Chondrocyte (in vitro differentiated cells): Measurements from ENCODE around the gene CD34. TPM values are rescaled to one million over a fixed set of nuclear protein-coding genes. Genes with fewer than 3 reads are reported as not detected.

Experiments
- DNase-seq: peaks from one replicate; pipeline ENCODE4 v3.0.0; 2021; ENCODE audit warnings: mixed read lengths, low spot score
- H3K27ac Mint-ChIP-seq: one replicate; pipeline ENCODE4 v1.8.0; 2021; ENCODE audit warnings: mild to moderate bottlenecking, moderate library complexity, mixed read lengths; ENCODE audit not compliant: unreplicated experiment
- H3K27me3 Mint-ChIP-seq: 2 replicates; pipeline ENCODE4 v1.8.0; 2021; ENCODE audit warnings: low read depth, mixed read lengths
- H3K36me3 Mint-ChIP-seq: 2 replicates; pipeline ENCODE4 v1.8.0; 2021; ENCODE audit warnings: low read depth, mixed read lengths
- H3K4me1 Mint-ChIP-seq: 2 replicates; pipeline ENCODE4 v1.8.0; 2021; ENCODE audit warnings: low read depth, mild to moderate bottlenecking, mixed read lengths
- H3K4me3 Mint-ChIP-seq: one replicate; pipeline ENCODE4 v1.8.0; 2021; ENCODE audit warnings: mild to moderate bottlenecking, moderate library complexity, mixed read lengths; ENCODE audit not compliant: unreplicated experiment
- H3K9me3 Mint-ChIP-seq: 2 replicates; pipeline ENCODE4 v1.8.0; 2021; ENCODE audit warnings: low read depth, mixed read lengths
- total RNA-seq: library from RNA; stranded (reverse); gene quantifications from 3 replicates; pipeline ENCODE4 v1.2.1, GENCODE V29; 2021
- TF ChIP-seq, protein P1 (sequence below): fragments of 200-600 bp; sonication (generic); IDR thresholded peaks from 2 replicates; pipeline ENCODE4 v1.5.0; 2021; ENCODE audit warnings: antibody characterized with exemption, mild to moderate bottlenecking, moderate library complexity

Gene CD34
- total RNA-seq, 1 donor from 2014 or later = 0.12 TPM

- H3K27me3 Mint-ChIP-seq = no peaks in the 10 kb centered on the region
- peaks cover 3% of the 10 kb centered on the region for H3K36me3 Mint-ChIP-seq
- no peaks in the 10 kb centered on the region for H3K9me3 Mint-ChIP-seq
- DNase-seq = no peak
- no peak overlapping the region for H3K27ac Mint-ChIP-seq
- H3K4me3 Mint-ChIP-seq = no peak overlapping the region
- TF ChIP-seq, protein P1, sequence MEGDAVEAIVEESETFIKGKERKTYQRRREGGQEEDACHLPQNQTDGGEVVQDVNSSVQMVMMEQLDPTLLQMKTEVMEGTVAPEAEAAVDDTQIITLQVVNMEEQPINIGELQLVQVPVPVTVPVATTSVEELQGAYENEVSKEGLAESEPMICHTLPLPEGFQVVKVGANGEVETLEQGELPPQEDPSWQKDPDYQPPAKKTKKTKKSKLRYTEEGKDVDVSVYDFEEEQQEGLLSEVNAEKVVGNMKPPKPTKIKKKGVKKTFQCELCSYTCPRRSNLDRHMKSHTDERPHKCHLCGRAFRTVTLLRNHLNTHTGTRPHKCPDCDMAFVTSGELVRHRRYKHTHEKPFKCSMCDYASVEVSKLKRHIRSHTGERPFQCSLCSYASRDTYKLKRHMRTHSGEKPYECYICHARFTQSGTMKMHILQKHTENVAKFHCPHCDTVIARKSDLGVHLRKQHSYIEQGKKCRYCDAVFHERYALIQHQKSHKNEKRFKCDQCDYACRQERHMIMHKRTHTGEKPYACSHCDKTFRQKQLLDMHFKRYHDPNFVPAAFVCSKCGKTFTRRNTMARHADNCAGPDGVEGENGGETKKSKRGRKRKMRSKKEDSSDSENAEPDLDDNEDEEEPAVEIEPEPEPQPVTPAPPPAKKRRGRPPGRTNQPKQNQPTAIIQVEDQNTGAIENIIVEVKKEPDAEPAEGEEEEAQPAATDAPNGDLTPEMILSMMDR = no peak
- H3K4me1 Mint-ChIP-seq = peaks cover 15% of the 10 kb centered on the region
Observed at GRCh38 chr1:207850621-207851407, 60.1 kb downstream of the CD34 start.

DNA sequence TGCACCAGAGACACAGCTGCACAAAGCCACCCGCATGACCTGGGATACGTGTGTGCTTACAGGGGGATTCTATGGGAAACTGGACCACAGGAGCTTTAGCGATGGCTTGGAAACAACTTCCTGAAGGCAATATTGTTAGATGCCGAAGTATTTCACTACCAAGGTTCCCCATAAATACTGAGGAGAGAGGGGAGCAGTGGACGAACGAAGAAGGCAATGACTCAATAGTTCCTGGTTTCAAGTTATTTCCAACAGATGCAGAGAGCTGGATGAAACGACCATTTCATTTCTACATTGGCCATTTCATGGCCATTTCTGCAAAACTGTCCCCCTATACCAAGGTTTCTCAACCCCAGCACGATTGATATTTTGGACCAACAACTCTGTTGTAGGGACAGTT lies 61.3 kb downstream of the CD34 start:
- DNase-seq = no peak
- Mint-ChIP-seq H3K4me1 (peaks cover 15% of the 10 kb centered on the region), H3K4me3 (no peak overlapping the region), H3K27me3 (no peaks in the 10 kb centered on the region), H3K27ac (no peak overlapping the region), H3K9me3 (no peaks in the 10 kb centered on the region), H3K36me3 (peaks cover 3% of the 10 kb centered on the region)
- TF ChIP-seq, protein P1 = no peak

DNA sequence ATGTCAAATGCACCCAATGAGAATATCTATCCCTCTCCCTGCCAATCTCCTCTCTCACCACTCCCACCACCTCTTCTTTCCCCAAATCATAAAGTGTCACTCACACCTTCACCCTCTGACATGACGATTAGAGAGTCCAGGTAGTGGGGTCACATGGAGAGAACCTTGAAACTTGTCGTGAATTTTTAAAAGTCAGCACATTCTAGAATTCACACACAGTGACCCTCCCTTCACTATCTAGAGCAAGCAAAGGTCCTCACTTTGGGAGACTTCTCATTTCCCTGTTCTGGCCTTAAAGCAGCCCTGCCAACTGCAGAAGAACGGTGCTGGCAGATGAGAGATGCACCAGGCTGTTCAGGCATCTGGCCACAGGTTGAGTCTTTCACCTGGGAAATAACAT lies 61.9 kb downstream of the CD34 start:
- no peaks in the 10 kb centered on the region for H3K9me3 Mint-ChIP-seq
- DNase-seq = no peak
- TF ChIP-seq, protein P1 = no peak
- no peak overlapping the region for H3K4me3 Mint-ChIP-seq
- H3K27me3 Mint-ChIP-seq = no peaks in the 10 kb centered on the region
- peaks cover 15% of the 10 kb centered on the region for H3K4me1 Mint-ChIP-seq
- no peak overlapping the region for H3K27ac Mint-ChIP-seq
- H3K36me3 Mint-ChIP-seq = peaks cover 3% of the 10 kb centered on the region

DNA sequence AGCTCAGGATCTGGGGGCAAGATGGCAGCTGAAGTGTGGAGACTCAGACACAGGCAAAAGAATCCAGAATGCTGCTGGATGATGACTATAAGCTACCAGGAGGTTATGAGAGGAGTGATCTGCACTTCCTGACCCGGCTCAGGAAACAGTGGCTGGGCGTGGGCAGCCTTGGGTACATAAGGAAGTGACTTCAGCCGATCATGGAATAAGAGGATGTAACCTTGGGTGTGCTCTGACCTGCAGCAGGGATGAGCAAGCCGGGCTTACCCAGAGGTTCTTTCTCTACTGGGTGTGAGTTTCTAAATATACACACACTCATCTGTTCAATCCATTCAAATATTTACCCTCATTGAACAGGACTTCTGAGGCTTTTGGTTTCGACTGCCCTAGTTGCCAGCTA lies 62.7 kb downstream of the CD34 start:
- H3K27me3 Mint-ChIP-seq = no peaks in the 10 kb centered on the region
- peak overlapping the region; percentile 74 for H3K27ac Mint-ChIP-seq
- H3K4me3 Mint-ChIP-seq = no peak overlapping the region
- H3K4me1 Mint-ChIP-seq = peaks cover 15% of the 10 kb centered on the region
- H3K36me3 Mint-ChIP-seq = peaks cover 3% of the 10 kb centered on the region
- H3K9me3 Mint-ChIP-seq = no peaks in the 10 kb centered on the region
- TF ChIP-seq, protein P1 = no peak
- DNase-seq = no peak

DNA sequence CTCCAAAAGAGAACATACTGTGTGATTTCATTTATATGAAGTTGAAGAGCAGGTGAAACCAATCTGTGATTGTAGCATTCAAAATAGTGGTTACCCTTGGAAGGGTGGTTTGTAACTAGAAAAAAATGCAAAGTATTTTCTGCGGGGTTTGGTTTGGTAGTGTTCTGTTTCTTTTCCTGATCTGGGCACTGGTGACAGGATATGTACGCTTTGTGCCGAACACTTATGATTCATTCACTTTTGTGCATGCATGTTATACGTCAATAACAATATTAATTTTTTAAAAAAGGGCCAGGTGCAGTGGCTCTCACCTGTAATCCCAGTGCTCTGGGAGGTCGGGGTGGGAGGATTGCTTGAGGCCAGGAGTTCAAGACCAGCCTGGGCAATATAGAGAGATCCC lies 63.8 kb downstream of the CD34 start:
- H3K4me1 Mint-ChIP-seq = peaks cover 15% of the 10 kb centered on the region
- H3K4me3 Mint-ChIP-seq = no peak overlapping the region
- no peak overlapping the region for H3K27ac Mint-ChIP-seq
- no peaks in the 10 kb centered on the region for H3K9me3 Mint-ChIP-seq
- DNase-seq = no peak
- no peaks in the 10 kb centered on the region for H3K27me3 Mint-ChIP-seq
- TF ChIP-seq, protein P1 = no peak
- H3K36me3 Mint-ChIP-seq = peaks cover 3% of the 10 kb centered on the region
